T-helper 17 cell (primary cell): Measurements from ENCODE around the gene MICOS13. TPM values are rescaled to one million over a fixed set of nuclear protein-coding genes. Genes with fewer than 3 reads are reported as not detected.

Source experiments
- ATAC-seq: fragments of 150-1000 bp; cut with Tn5 transposase; 2 replicates; pipeline ENCODE4 v1.10.0; 2021; ENCODE audit warnings: mild to moderate bottlenecking, moderate library complexity
- DNase-seq, 3 donors: peaks; one replicate each; pipeline versions ENCODE4 v3.0.0 to v3.0.0-alpha.2; 2020 to 2021
- H3K9me3 ChIP-seq: one replicate; pipeline ENCODE4 v1.7.0; 2013; ENCODE audit warnings: low read length, mild to moderate bottlenecking; ENCODE audit not compliant: control insufficient read depth, poor library complexity, severe bottlenecking
- H3K27ac Mint-ChIP-seq: one replicate; pipeline ENCODE4 v1.8.0; 2022; ENCODE audit warnings: mild to moderate bottlenecking, moderate library complexity, mixed read lengths
- H3K27me3 Mint-ChIP-seq: one replicate; pipeline ENCODE4 v1.8.0; 2022; ENCODE audit warnings: mixed read lengths
- H3K36me3 Mint-ChIP-seq: one replicate; pipeline ENCODE4 v1.8.0; 2022; ENCODE audit warnings: low read depth, mixed read lengths
- H3K4me1 Mint-ChIP-seq: one replicate; pipeline ENCODE4 v1.8.0; 2022; ENCODE audit warnings: mild to moderate bottlenecking, mixed read lengths
- H3K4me3 Mint-ChIP-seq: one replicate; pipeline ENCODE4 v1.8.0; 2022; ENCODE audit warnings: mild to moderate bottlenecking, moderate library complexity, mixed read lengths
- total RNA-seq, 4 donors: library from RNA in 2 of 4; stranded (reverse) in 2 of 4; gene quantifications; one replicate each; pipeline ENCODE4 v1.2.3 and lab custom pipeline; 2022 to 2026

MICOS13 gene
- total RNA-seq, 2 donors from 2014 or later = 26.9 to 27.9 TPM

DNA sequence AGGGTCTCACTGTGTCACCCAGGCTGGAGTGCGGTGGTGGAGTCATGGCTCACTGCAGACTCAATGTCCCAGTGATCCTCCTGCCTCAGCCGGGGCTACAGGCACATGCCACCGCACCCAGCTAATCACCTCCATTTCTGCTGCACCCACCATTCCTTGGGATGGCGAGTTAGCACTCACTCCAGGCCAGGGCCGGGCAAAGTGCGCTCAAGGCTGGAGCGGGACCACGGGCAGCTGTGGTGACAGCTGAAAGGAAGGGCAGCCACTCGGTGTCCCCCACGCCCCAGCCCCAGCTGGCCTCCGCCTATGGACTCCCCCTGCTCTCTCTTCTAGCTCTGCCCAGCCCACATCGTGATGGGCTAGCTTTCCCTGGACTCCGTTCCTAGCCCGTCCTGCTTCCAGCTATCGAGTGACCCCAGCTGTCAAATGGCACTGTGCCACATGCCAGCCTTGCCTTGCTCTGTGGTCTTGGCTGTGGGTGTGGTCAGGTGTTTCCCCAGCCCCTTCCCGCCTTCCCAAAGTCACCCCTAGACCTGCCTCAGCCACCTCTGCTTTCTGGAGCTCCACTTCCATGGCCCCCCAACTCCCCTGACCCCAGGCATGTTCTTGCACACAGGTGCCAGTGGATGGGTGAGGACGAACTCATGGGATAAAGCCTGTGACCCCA is 4.1 kb downstream of the MICOS13 start:
- ATAC-seq = no peak
- H3K4me1 Mint-ChIP-seq = peaks cover 19% of the 10 kb centered on the region
- DNase-seq = no peak
- H3K9me3 ChIP-seq = no peaks in the 10 kb centered on the region
- H3K36me3 Mint-ChIP-seq = no peaks in the 10 kb centered on the region
- H3K27me3 Mint-ChIP-seq = no peaks in the 10 kb centered on the region
- no peak overlapping the region for H3K4me3 Mint-ChIP-seq
- H3K27ac Mint-ChIP-seq = peak overlapping the region; percentile 37

DNA sequence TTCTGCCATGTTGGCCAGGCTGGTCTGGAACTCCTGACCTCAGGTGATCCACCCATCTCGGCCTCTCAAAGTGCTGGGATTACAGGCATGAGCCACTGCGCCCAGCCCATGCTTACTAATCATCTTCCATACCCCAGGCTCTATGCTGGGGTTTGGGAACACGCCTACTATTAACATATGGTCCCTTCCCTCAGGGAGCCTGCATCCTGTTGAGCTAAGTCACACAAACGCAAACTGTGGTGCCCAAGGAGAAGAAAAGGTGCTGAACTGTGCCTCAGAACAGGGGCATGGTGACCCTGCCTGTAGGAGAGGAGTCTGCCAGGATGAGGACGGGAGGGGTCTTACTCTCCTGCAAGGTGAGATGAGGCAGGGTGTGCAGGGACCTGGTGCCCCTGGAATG is 5.6 kb downstream of the MICOS13 start:
- H3K27me3 Mint-ChIP-seq = no peaks in the 10 kb centered on the region
- peak overlapping the region; percentile 16 for H3K27ac Mint-ChIP-seq
- H3K4me1 Mint-ChIP-seq = peaks cover 13% of the 10 kb centered on the region
- ATAC-seq = no peak
- DNase-seq = no peak
- no peaks in the 10 kb centered on the region for H3K36me3 Mint-ChIP-seq
- no peak overlapping the region for H3K4me3 Mint-ChIP-seq
- H3K9me3 ChIP-seq = no peaks in the 10 kb centered on the region

DNA sequence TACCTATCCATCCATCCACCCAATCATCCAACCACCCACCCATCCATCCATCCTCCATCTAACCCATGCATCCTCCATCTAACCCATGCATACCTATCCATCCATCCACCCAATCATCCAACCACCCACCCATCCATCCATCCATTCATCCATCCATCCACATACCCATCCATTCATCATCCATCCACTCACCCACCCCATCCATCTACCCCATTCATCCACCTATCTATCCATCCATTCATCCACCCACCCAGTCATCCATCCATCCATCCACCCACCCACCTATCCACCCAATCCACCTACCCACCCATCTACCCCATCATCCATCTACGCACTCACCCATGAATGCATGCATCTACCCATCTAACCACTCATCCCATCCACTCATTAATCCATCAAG is 6.6 kb downstream of the MICOS13 start:
- H3K9me3 ChIP-seq = no peaks in the 10 kb centered on the region

DNA sequence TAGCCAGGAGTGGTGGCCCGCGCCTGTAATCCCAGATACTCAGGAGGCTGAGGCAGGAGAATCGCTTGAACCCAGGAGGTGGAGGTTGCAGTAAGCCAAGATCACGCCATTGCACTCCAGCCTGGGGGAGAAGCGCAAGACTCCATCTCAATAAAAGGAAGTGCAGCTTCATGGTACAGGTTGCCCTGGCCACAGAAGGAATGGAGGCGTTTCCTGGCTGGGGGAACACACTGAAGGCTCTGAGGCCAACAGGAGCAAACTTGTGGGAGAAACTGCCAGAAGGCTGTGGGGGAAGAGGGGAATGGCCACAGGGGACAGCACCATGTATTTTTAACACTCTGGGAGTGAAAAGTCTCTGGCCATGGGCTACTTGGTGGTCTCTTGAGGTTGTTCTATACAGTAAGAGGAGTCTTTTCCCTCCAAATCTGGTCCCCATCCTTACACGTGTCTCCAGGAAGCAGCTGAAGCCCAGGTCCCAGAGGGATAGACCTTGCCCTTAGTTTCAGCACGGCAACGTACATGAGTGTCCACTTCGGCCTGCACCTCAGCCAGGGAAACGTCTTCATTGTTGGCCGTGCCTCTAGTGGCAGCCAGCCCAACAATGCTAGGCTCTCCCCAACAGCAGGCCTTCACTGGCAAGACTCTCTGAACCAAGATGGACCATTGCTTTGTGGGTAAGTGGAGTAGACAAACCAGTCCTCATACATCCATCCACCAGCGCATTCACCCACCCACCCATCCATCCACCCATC is 7.4 kb downstream of the MICOS13 start:
- DNase-seq = no peak
- no peak overlapping the region for H3K27ac Mint-ChIP-seq
- H3K36me3 Mint-ChIP-seq = no peaks in the 10 kb centered on the region
- H3K9me3 ChIP-seq = no peaks in the 10 kb centered on the region
- no peak for ATAC-seq
- H3K4me3 Mint-ChIP-seq = no peak overlapping the region
- peaks cover 5% of the 10 kb centered on the region for H3K4me1 Mint-ChIP-seq
- H3K27me3 Mint-ChIP-seq = no peaks in the 10 kb centered on the region

More for the DNA sequence above, 6.6 kb downstream of the MICOS13 start:
- Mint-ChIP-seq H3K36me3 (no peaks in the 10 kb centered on the region), H3K27me3 (no peaks in the 10 kb centered on the region), H3K27ac (no peak overlapping the region), H3K4me1 (peaks cover 5% of the 10 kb centered on the region), H3K4me3 (no peak overlapping the region)
- ATAC-seq (no peak), DNase-seq (no peak)

DNA sequence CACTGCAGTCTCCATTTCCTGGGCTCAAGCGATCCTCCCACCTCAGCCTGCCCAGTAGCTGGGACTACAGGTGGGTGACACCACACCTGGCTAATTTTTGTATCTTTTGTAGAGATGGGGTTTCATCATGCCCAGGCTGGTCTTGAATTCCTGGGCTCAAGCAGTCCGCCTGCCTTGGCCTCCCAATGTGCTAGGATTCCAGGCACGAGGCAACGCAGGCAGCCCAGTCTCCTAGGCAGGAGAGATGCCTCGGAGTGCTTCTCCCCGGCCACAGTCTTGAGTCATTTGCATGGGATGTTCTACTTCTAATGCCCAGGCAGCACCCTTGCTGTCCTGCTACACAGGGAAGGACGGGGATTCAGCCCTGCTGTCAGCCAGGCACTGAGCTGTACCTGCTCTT is 8.7 kb downstream of the MICOS13 start:
- ATAC-seq = no peak
- Mint-ChIP-seq H3K4me1 (peaks cover 5% of the 10 kb centered on the region), H3K27me3 (no peaks in the 10 kb centered on the region), H3K4me3 (no peak overlapping the region), H3K36me3 (no peaks in the 10 kb centered on the region), H3K27ac (no peak overlapping the region)
- H3K9me3 ChIP-seq = no peaks in the 10 kb centered on the region
- no peak for DNase-seq

DNA sequence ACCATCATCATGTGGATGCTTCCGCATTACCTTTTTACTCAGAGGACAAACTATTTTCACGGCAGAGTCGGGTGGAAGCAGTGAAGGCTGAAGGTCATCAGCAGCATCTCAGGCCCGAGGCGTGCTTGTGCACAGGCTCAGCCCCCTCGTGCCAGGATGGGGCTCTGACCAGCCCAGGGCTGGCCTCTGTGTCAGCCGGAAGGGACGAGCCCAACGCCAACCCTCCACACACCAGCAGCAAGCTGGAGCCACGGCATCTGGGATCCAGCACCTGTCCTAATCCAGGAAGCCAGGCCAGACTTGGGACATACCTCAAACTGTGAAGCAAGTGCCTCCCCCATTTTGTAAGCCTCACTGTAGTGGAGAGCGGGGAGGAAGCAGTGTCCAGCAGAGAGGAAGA is 11.1 kb downstream of the MICOS13 start:
- Mint-ChIP-seq H3K27me3 (no peaks in the 10 kb centered on the region), H3K27ac (no peak overlapping the region), H3K4me1 (peaks cover 2% of the 10 kb centered on the region), H3K36me3 (no peaks in the 10 kb centered on the region), H3K4me3 (no peak overlapping the region)
- no peak for DNase-seq
- no peak for ATAC-seq
- H3K9me3 ChIP-seq = no peaks in the 10 kb centered on the region

DNA sequence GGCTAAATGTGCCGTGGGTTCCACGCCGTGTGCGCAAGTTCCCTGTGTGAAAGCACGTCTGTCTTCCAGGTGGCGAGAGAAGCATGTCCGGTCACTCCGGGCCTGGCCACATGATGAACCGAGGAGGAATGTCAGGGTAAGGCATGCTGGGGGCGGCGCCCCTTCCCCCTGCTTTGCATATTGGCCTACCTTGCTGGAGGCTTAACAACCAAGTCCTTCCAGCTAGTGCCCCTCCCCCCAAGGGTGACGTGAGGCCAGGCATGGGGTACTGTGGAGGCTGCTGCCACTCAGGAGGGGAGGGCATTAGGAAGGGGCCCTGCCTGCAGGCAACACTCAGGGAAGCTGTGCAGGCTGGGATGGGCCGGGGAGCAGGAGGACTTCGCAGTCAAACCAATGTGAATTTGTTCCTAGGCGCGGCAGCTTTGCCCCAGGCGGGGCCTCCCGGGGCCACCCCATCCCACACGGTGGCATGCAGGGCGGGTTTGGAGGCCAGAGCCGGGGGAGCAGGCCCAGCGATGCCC is 12.5 kb downstream of the MICOS13 start:
- H3K4me1 Mint-ChIP-seq = peaks cover 2% of the 10 kb centered on the region
- H3K9me3 ChIP-seq = no peaks in the 10 kb centered on the region
- H3K36me3 Mint-ChIP-seq = no peaks in the 10 kb centered on the region
- DNase-seq (no peak), ATAC-seq (no peak)
- no peaks in the 10 kb centered on the region for H3K27me3 Mint-ChIP-seq
- peak overlapping the region; percentile 37 for H3K27ac Mint-ChIP-seq
- no peak overlapping the region for H3K4me3 Mint-ChIP-seq

DNA sequence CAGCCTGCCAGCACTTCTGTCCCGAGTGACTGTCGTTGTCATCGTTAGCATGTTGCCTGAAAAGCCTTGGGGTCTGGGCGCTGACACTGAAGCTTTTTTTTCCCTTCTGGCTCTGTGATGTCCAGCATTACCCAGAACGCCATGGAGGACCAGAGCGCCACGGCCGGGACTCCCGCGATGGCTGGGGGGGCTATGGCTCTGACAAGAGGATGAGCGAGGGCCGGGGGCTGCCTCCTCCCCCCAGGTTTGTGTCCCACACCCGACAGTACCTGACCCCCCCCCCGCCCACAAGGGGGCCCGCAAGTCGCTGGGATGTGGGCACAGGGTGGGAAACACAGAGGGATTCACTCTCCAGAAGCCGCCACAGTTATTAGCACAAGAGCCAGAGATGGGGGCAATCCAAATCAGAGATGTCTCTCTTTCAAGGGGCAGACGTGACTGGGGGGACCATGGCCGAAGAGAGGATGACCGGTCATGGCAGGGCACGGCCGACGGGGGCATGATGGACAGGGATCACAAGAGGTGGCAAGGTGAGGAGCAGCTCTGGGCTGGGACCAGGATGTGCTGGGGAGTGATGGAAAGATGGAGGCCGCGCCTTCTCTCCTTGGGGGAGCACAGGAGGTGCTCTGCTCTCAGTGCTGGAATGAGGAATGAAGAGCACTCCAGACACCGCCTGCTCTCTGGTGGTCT is 13.2 kb downstream of the MICOS13 start:
- H3K27ac Mint-ChIP-seq = peak overlapping the region; percentile 37
- ATAC-seq = no peak
- H3K27me3 Mint-ChIP-seq = no peaks in the 10 kb centered on the region
- no peak for DNase-seq
- no peak overlapping the region for H3K4me3 Mint-ChIP-seq
- no peaks in the 10 kb centered on the region for H3K9me3 ChIP-seq
- peaks cover 2% of the 10 kb centered on the region for H3K4me1 Mint-ChIP-seq
- no peaks in the 10 kb centered on the region for H3K36me3 Mint-ChIP-seq

DNA sequence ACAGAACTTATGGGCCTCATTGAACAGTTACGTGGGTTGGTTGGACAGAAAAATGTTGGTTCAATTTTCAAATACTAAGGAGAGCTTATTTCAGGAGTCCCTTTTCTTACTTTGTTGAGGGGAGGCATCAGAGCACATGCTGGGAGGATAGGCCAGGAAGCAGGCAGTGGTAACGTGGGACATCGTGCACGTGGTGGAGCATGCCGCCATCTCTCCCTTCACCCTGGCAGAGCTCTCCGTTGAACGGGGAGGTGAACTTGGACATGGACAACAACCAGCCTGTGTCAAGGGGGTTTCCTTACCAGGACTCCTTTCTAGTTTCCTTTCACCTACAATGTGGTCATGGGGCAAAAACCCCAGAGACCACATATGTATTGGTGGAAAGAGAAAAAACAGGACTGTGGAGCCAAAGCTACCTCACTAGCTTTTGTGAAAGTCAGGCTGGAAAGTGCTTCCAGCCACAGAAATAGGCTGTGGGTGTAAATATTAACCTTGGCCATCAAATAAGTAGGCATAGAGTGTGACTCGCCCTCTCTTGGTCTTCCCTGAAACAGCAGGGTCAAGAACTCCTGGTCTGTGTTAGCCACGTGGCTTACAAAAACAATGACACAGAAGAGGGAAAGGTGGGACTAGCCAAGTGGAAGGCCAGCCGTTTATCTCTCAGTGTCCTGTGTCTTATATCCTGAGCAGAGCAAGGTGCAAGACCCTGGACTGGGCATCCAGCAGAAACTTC is 14.4 kb downstream of the MICOS13 start:
- Mint-ChIP-seq H3K27me3 (no peaks in the 10 kb centered on the region), H3K4me3 (no peak overlapping the region), H3K4me1 (no peaks in the 10 kb centered on the region), H3K27ac (peak overlapping the region; percentile 8), H3K36me3 (no peaks in the 10 kb centered on the region)
- ATAC-seq (no peak), DNase-seq (no peak)
- no peaks in the 10 kb centered on the region for H3K9me3 ChIP-seq

DNA sequence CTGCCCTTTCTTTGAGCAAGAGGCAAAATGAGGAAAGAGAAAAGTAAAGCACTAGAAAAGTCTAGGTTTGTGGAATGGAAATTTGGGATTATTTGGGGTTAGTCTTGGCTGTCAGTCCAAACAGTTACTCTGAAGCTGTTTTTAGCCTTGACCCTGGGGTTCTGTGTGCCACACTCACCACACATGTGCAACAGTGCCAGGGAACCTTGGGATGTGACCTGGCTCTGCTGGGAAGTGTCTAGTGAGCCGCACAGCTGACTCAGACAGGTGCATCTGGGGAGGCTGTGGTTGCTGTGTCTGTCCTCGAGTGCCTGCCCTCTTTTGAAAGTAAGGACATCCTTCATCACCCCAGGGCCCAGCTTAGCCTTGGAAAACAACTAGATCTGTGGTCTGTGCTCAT is 15.8 kb downstream of the MICOS13 start:
- Mint-ChIP-seq H3K27ac (no peak overlapping the region), H3K27me3 (no peaks in the 10 kb centered on the region), H3K4me1 (no peaks in the 10 kb centered on the region), H3K36me3 (no peaks in the 10 kb centered on the region), H3K4me3 (no peak overlapping the region)
- no peak for ATAC-seq
- DNase-seq = no peak
- no peaks in the 10 kb centered on the region for H3K9me3 ChIP-seq

DNA sequence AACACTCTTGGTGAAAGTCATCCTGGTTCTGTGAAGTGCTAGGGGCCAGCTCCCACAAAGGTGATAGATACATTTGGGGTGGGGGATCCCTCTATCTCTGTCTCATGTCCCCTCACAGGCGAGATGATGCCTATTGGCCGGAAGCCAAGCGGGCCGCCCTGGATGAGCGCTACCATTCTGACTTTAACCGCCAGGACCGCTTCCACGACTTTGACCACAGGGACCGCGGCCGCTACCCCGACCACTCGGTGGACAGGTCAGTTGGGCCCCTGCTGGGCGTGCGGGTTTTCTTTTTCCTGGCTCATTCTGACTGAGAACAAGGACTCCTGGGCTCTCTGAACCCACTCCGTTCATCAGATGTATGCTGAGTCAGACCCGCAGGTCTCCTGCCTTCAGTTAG is 16.4 kb downstream of the MICOS13 start:
- no peaks in the 10 kb centered on the region for H3K4me1 Mint-ChIP-seq
- no peak overlapping the region for H3K4me3 Mint-ChIP-seq
- H3K27me3 Mint-ChIP-seq = no peaks in the 10 kb centered on the region
- ATAC-seq (no peak), DNase-seq (no peak)
- no peaks in the 10 kb centered on the region for H3K36me3 Mint-ChIP-seq
- H3K27ac Mint-ChIP-seq = peak overlapping the region; percentile 65
- no peaks in the 10 kb centered on the region for H3K9me3 ChIP-seq

DNA sequence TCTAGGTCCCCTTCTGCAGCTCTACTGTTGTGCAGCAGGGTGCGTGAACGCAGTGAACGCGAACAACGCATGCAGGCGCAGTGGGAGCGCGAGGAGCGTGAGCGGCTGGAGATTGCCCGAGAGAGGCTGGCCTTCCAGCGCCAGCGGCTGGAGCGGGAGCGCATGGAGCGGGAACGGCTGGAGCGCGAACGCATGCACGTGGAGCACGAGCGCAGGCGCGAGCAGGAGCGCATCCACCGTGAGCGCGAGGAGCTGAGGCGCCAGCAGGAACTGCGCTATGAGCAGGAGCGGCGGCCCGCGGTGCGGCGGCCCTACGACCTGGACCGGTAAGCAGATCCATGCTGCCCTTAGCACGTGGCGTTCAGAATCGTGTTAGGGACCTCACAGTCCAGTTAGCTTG is 18.8 kb downstream of the MICOS13 start:
- H3K27ac Mint-ChIP-seq = no peak overlapping the region
- no peak for ATAC-seq
- no peaks in the 10 kb centered on the region for H3K27me3 Mint-ChIP-seq
- no peak for DNase-seq
- H3K4me1 Mint-ChIP-seq = no peaks in the 10 kb centered on the region
- peaks cover 2% of the 10 kb centered on the region for H3K36me3 Mint-ChIP-seq
- peak overlapping the region; percentile 31 for H3K4me3 Mint-ChIP-seq
- H3K9me3 ChIP-seq = no peaks in the 10 kb centered on the region

DNA sequence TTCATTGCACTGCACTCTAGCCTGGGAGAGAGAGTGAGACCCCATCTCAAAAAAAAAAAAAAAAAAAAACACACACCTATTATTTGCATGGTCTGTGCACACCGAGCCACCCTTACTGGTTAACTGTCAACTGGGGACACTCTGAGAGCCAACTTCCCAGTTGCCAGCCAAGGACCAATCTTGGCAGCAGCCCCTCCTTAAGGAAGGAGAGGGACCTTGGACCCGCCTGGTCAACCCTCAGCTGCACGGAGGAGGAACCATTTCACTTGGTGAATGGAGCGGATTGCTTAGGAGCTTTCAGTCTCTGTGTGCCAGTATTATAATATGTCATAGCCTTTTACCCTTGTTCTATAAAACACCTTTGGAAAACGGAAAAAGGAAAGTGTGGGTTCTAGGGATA is 24.9 kb downstream of the MICOS13 start:
- ATAC-seq (no peak), DNase-seq (no peak)
- Mint-ChIP-seq H3K4me3 (no peak overlapping the region), H3K36me3 (peaks cover 8% of the 10 kb centered on the region), H3K4me1 (no peaks in the 10 kb centered on the region), H3K27ac (peak overlapping the region; percentile 34), H3K27me3 (no peaks in the 10 kb centered on the region)
- no peaks in the 10 kb centered on the region for H3K9me3 ChIP-seq
